Mammary epithelial cell (primary cell): ENCODE results near the gene LRMDA.

Experiments used
- CTCF ChIP-seq, 2 donors: IDR thresholded peaks in 1 of 2; conservative IDR thresholded peaks in 1 of 2; 2 replicates each; pipeline ENCODE4 v1.5.1; 2011 to 2012; ENCODE audit warnings: inconsistent platforms in 2 of 2, low read length in 2 of 2, mild to moderate bottlenecking in 2 of 2, control low read depth in 1 of 2, low read depth in 1 of 2; ENCODE audit not compliant: insufficient read depth in 1 of 2; ENCODE audit errors: extremely low read depth in 1 of 2
- EZH2 ChIP-seq: IDR thresholded peaks from 2 replicates; pipeline ENCODE4 v1.6.1; 2012; ENCODE audit warnings: low read length, inconsistent platforms, borderline replicate concordance

DNA sequence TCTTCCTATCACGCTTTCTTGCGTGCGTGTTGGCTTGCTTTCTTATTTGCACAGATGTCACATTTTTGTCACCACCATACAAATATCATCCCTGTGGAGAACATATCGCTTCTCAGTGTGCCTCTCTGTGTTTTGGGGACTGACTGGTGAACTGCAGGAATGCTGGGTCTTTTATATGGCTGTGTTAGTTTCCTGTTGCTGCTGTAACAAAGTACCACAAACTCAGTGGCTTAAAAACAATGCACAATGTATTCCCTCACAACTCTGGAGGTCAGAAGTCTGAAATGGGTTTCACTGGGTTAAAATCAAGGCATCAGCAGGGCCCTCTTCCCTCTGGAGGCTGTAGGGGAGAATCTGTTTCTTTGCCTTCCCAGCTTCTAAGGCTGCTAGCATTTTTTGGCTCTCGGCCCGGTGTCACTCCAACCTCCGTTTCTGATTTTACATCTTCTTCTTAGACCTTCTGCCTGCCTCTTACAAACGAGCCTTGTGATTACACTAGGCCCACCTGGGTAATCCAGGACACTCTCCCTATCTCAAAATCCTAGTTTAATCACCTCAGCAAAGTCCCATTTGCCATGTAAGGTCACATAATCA is 82.0 kb downstream of the LRMDA start:
- no peak for TF ChIP-seq CTCF (conservative IDR thresholded peaks at IDR 0.05 in 1 of 2, IDR thresholded peaks at IDR 0.05 in 1 of 2; ENCODE audit: extremely low read depth in 1 of 2, insufficient read depth in 1 of 2, low read depth in 1 of 2, low read length in 2 of 2)
- TF ChIP-seq EZH2, result no peak
